GM12891 (cell line): ENCODE data around the gene MRPS18B.
A peak's percentile ranks its signal among the peaks of the same experiment; 100 is the strongest.

Source experiments
- POLR2A ChIP-seq: IDR thresholded peaks from 2 replicates; pipeline ENCODE4 v1.6.1; 2011; ENCODE audit warnings: low read depth, low read length, control low read depth
- POLR2AphosphoS5 ChIP-seq: IDR thresholded peaks from 2 replicates; pipeline ENCODE4 v1.6.1; 2011; ENCODE audit warnings: low read depth, low read length, control low read depth

DNA sequence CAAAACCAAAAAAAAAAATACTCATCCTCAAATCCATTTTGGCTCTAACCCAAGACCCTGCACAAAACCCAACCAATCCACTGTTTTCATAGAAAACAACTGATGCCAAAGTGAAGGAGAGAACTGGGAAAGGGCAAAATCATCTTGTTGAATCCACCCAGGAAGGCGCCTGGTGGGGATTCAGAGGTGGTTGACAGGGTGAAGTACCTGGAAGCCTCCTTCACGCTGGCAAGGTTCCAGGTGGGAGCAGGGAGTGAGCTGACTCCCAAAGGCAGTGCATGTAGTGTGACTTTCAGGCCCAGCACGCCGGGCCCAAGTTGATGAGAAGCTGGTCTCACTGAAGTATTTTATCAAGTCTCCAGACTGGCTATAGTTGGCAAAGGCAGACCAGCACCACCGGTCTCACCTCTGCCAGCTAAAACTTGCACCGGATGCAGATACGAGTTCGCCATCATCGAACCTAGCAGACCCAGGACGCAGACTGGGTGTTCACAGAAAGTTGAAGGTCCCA lies 17.1 kb upstream of the MRPS18B start:
- no peak for TF ChIP-seq POLR2A
- TF ChIP-seq POLR2AphosphoS5, result peak; percentile 22; the same call in 1 of the 2 replicates
